Embryonic facial prominence (tissue), 1 donor: ENCODE measurements around the gene PDCD5.

ENCODE experiments used
- DNase-seq: peaks from one replicate; pipeline ENCODE4 v3.0.0-alpha.2; 2016; ENCODE audit errors: extremely low spot score

Gene PDCD5

DNA sequence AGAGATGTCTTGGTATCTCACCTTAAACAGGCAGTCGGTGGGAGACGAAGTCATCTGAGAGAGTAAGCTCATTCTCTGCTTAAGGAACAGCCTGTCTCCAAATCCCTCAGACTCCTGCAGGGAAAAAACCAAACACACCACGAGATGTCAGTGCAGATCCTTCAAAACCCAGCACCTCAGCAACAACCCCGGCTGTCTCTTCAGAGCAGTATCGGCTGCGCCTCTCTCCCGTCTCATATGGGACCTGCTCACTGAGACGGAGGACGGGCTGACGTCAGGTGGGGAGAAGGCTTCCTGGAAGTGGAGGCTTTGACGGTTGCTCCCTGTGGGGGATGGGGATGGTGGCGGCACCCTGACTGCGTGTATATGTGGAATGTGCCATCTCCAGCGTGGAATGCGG is 50.4 kb downstream of the PDCD5 start:
- DNase-seq = no peak
